GM12891 (cell line): ENCODE data around the gene RXFP4.

ENCODE experiments used
- PAX5 ChIP-seq: IDR thresholded peaks from 2 replicates; pipeline ENCODE4 v1.6.1; 2011; ENCODE audit warnings: low read length, moderate library complexity, mild to moderate bottlenecking; ENCODE audit not compliant: insufficient read depth, severe bottlenecking
- POLR2A ChIP-seq: IDR thresholded peaks from 2 replicates; pipeline ENCODE4 v1.6.1; 2011; ENCODE audit warnings: low read depth, low read length, control low read depth
- POLR2AphosphoS5 ChIP-seq: IDR thresholded peaks from 2 replicates; pipeline ENCODE4 v1.6.1; 2011; ENCODE audit warnings: low read depth, low read length, control low read depth
- POU2F2 ChIP-seq: IDR thresholded peaks from 2 replicates; pipeline ENCODE4 v1.6.1; 2011; ENCODE audit warnings: low read depth, mild to moderate bottlenecking, control low read depth, low read length, moderate library complexity
- SPI1 ChIP-seq: IDR thresholded peaks from 2 replicates; pipeline ENCODE4 v1.6.1; 2011; ENCODE audit warnings: low read depth, low read length, control low read depth
- TAF1 ChIP-seq: IDR thresholded peaks from 2 replicates; pipeline ENCODE4 v1.6.1; 2011; ENCODE audit warnings: low read depth, low read length, control low read depth

- TF ChIP-seq POLR2AphosphoS5 (no peak), POLR2A (no peak), SPI1 (no peak), TAF1 (no peak), PAX5 (no peak), POU2F2 (no peak)
These were observed 40.7 kb downstream of the RXFP4 start for GRCh38 chr1:155982106-155982505.
